Testis (tissue), 2 donors: ENCODE data around the gene TTC28.

Experiments
- POLR2A ChIP-seq: fragments of 450-650 bp; IDR thresholded peaks from one replicate; pipeline ENCODE4 v1.6.1; 2017; ENCODE audit warnings: antibody characterized with exemption, mild to moderate bottlenecking, moderate library complexity
- TF ChIP-seq, protein P1 (sequence below), 3 experiments: fragments of 450-650 bp in 2 of 3; fragments of 200-600 bp in 1 of 3; sonication (generic) in 1 of 3; IDR thresholded peaks; one replicate each; pipeline ENCODE4 v1.5.1; 2016 to 2019; ENCODE audit warnings: antibody characterized with exemption in 3 of 3, mild to moderate bottlenecking in 2 of 3, moderate library complexity in 1 of 3

DNA sequence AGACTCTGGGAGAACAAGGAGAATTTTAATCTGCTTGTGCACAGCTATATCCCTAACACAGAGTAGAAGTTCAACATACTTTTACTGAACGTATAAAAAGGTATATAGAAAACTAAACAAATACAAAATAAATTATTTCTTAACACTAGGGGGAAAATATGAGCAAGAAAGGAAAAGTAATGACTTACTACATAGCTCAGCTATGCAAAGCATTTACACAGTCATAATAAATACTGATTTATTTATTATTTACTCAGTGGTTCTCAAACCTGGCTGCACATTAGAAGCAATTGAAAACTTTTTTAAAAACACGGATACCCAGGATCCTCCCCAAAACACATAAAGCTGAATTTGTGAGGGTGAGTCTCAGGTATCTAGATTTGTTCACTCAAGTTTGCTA, 182.5 kb downstream of the TTC28 start:
- TF ChIP-seq POLR2A, result no peak
- TF ChIP-seq, protein P1, sequence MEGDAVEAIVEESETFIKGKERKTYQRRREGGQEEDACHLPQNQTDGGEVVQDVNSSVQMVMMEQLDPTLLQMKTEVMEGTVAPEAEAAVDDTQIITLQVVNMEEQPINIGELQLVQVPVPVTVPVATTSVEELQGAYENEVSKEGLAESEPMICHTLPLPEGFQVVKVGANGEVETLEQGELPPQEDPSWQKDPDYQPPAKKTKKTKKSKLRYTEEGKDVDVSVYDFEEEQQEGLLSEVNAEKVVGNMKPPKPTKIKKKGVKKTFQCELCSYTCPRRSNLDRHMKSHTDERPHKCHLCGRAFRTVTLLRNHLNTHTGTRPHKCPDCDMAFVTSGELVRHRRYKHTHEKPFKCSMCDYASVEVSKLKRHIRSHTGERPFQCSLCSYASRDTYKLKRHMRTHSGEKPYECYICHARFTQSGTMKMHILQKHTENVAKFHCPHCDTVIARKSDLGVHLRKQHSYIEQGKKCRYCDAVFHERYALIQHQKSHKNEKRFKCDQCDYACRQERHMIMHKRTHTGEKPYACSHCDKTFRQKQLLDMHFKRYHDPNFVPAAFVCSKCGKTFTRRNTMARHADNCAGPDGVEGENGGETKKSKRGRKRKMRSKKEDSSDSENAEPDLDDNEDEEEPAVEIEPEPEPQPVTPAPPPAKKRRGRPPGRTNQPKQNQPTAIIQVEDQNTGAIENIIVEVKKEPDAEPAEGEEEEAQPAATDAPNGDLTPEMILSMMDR (IDR thresholded peaks at IDR 0.05), result no peak
